ENCODE data around the gene GRAMD2A.

The GRAMD2A gene

DNA sequence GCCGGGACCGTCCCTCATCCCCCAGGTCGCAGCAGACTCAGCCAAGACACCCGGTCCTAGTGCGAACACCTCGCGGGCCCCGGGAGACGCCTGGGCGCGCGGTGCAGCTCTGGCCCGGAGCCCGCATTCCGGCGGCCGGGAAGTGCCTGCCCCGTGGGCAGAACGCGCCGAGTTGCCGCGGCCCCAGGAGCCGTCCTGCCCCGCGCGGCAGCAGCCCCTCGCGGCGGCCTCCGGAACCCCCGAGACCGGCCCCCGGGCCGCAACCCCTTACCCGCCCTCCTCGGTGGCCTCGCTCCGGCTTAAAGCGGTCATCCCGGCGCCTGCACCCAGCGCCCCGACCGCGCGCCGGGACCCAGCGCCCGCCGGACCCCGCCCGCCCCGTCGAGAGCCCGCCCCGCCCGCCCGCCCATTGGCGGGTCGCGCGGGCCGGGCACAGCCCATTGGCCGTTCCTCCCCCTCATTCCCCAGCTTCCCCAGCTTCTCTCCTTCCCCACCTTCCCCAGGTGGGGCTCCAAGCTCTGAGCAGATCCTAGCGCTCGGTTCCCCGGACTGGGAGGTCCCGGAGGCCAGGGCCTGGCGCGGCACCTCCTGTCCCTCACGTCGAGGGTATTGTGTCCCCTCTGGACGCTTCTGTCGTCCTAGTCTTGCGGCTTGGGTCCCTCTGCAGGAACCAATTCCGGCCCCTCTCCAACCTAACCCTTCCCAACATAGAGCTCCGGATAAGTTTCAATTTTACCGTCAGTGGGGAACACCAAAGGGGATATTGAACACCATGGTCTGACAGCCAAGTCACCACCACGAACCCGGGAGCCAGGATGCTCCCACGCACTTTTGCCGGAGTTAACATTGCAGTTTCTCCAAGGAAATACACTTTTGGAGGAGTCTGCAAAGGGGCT lies at the start of gene GRAMD2A:
TSS of gene GRAMD2A (minus strand) at position 328 of the 896 bp plus-strand sequence.
- TF ChIP-seq ZFX (IDR thresholded peaks at IDR 0.05; ENCODE audit: borderline replicate concordance) = no peak
- TF ChIP-seq, protein P1, sequence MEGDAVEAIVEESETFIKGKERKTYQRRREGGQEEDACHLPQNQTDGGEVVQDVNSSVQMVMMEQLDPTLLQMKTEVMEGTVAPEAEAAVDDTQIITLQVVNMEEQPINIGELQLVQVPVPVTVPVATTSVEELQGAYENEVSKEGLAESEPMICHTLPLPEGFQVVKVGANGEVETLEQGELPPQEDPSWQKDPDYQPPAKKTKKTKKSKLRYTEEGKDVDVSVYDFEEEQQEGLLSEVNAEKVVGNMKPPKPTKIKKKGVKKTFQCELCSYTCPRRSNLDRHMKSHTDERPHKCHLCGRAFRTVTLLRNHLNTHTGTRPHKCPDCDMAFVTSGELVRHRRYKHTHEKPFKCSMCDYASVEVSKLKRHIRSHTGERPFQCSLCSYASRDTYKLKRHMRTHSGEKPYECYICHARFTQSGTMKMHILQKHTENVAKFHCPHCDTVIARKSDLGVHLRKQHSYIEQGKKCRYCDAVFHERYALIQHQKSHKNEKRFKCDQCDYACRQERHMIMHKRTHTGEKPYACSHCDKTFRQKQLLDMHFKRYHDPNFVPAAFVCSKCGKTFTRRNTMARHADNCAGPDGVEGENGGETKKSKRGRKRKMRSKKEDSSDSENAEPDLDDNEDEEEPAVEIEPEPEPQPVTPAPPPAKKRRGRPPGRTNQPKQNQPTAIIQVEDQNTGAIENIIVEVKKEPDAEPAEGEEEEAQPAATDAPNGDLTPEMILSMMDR (IDR thresholded peaks at IDR 0.05) = no peak

DNA sequence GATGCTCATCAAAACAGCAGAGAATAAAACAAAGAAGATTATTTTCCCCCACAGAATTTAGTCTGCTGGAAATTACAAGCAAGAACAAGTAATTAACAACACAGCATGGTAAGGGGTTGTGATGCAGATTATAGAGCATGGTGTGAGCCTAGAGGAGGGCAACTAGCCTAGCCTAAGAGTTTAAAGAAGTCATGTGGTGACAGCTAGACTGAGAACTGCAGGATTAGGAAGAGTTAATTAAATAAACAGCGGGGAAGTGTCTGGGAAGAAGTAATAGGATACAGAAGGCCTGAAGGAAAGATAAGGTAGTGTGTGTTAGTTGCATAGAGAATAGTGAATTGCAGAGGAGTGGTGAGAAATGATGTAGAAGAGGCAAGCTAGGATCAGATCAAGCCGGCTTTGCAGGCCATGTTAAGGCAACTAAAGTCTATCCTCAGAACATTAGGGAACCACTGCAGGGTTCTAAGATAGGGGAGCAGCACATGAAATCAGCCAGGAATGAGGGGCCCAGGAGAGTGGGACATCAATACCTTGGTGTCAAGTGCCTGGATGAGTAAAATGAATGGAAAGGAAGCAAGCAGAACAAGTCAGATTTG lies 45.3 kb upstream of the GRAMD2A start:
- TF ChIP-seq, protein P1 (IDR thresholded peaks at IDR 0.05) = no peak
- no peak for TF ChIP-seq ZFX (IDR thresholded peaks at IDR 0.05; ENCODE audit: borderline replicate concordance)
- H3K27ac ChIP-seq = no peak overlapping the region

More for the DNA sequence above, at the start of gene GRAMD2A:
- H3K27ac ChIP-seq = 0 out of 2 replicates have a peak within 1 kb of the TSS, but pooled peaks have one; percentile 25

DNA sequence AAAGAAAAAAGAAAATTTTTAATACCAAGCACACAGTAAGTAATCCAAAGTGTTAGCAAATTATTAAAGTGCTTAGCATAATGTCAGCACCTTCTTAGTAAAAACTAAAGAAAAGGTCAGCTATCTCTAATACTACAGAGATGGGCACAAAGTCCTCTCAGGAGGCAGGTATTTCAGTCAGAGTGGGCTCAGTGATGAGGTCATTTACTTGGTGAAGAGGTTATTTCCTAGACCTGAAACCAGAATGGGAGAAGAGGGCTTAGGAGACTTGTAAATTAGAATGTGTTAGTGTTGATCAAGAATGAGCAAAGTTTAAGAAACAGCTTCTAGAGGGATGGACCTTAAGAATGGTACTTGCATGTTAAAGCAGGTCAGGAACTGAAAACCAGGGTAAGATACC lies 42.1 kb upstream of the GRAMD2A start:
- H3K27ac ChIP-seq = no peak overlapping the region
- no peak for TF ChIP-seq ZFX (IDR thresholded peaks at IDR 0.05; ENCODE audit: borderline replicate concordance)
- TF ChIP-seq, protein P1 (IDR thresholded peaks at IDR 0.05) = no peak

DNA sequence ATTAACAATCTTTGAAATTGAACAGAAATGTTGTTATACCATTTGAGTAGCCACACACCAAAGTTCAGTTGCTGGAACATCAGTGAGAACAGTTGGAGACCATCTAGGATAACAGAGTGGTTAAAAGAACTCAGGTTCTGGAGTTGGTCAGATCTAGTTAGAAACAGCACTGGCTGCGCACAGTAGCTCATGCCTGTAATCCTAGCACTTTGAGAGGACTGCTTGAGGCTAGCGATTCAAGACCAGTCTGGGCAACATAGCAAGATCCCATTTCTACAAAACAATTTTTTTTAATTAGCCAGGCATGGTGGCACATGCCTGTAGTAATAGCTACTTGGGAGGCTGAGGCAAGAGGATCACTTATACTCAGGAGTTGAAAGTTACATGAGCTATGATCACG lies 41.0 kb upstream of the GRAMD2A start:
- TF ChIP-seq ZFX (IDR thresholded peaks at IDR 0.05; ENCODE audit: borderline replicate concordance) = no peak
- TF ChIP-seq, protein P1 (IDR thresholded peaks at IDR 0.05) = no peak
- H3K27ac ChIP-seq = no peak overlapping the region

DNA sequence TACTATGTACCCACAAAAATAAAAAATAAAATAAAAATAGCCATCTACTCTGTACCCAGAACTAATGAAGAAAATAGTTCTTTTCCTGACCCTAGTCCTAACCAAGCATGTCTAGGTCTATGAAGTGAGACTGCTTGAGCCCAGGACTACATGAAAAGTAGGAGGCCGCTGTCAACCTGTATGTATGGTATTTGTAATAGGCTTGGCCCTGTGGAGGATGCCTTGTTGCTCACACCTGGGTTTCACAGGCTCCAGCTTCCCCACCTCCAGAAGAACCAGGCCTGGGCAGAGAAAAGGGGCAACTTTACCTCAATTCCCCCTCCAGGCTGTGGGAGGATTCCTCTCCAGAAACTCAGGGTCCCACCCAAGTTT lies 40.3 kb upstream of the GRAMD2A start:
- TF ChIP-seq, protein P1 (IDR thresholded peaks at IDR 0.05) = no peak
- TF ChIP-seq ZFX (IDR thresholded peaks at IDR 0.05; ENCODE audit: borderline replicate concordance) = no peak
- no peak overlapping the region for H3K27ac ChIP-seq

DNA sequence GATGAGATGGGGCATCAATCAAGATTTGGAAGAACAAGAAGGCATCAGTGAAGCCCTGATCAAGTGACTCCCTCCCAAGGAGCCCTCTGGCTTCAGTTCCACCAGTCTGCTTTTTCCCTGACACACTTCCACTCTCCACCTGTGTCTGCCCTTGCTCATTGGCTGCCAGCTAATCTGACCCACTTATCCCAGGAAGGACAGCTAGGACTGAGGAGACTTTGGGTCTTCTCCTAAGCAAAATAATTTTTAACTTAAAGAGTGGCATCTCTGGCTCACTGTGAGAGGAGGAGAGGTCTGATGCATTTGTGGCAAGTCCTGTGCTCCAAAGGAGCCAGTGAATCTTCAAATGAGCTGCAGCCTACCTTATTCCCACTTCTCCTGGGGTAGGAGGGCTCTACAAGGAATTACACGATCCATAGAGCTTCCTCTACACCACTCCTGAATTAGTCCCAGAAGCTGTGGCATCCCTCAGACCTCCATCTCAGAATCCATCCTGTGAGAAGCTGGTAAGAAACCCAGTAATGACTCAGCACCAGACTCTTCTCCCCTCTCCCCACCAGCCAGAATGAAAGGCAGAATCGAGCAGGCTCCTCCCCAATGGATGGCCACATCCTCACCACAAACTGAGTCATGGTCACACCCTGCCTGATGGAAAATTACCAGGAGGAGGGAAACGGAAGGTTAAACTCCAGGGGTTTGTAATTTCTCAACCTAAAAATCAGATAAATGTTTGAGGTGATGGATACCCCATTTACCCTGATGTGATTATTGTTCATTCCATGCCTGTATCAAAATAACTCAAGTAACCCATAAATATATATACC lies 39.7 kb upstream of the GRAMD2A start:
- no peak overlapping the region for H3K27ac ChIP-seq
- TF ChIP-seq ZFX (IDR thresholded peaks at IDR 0.05; ENCODE audit: borderline replicate concordance) = no peak

DNA sequence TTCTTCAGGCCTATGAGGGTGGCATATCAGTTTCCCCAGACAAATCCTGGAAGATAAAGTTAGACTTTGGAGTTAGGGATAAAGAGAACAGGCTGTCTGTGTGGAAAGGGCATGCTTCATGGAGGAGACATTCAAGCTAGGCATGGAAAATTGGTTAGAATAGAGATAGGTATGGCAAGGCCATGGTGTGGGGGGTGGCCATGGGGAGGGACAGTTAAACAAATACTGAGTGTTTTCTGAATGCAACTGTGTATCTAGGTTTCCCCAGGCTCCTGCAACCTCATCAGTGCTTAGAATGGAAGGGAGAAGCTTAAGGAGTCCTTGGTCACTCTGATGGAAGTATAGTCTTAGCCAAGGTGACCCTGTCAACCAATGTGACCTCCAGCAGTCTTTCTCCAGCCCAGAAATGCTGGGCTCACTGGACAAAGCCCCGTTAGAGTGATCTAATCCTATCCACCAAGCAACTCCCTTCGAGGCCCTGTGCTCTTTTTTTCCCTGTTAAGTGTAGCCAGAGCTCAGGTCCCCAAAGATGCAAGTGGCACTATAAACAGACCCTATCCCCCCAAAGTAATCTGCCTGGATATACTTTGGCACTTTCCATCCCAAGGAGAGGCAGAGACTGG lies 38.9 kb upstream of the GRAMD2A start:
- H3K27ac ChIP-seq = no peak overlapping the region

More for the DNA sequence above, 38.9 kb upstream of the GRAMD2A start:
- TF ChIP-seq ZFX (IDR thresholded peaks at IDR 0.05; ENCODE audit: borderline replicate concordance) = no peak
- TF ChIP-seq, protein P1 (IDR thresholded peaks at IDR 0.05) = no peak

Measured in 22Rv1 (cell line).